ENCODE results near the gene RXRA.

The RXRA gene

DNA sequence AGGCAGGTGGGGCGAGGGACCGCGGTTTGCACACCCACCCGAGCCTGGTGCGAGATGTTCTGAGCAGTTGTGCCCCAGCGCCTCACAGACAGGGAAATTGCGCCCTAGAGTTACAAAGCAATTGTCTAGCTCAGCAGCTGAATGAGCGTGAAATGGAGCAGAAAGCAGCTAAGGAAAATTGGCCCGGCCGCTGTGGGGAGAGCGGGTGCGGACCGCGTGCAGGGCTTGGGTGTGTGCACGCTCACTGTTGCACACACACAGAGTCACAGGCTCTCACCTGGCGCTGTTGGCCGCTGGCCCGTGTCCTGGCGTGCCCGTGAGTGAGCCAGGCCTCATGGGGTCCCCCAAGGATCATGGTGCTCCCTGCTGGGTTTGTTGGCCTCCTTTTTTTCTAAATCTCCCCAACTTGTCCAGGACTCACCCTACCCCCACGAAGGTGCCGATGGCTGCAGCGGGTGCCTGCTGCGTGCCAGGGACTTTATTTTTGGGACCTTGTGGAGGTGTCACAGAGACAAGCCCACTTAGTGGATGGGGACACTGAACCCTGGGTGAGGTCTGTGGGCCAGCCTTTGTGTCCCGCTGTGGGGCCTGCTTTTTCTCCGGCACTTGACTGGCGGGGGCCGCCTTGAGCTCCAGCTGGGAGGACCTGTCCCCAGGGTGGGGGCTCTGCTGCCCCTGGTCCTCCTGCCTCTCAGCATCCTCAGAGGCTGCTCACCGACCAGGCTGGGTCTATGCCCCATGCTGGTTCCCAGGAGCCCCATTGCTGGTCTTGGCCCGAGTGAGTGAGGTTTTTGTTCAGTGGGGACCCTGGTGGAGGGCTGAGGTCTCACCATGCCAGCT, 5.2 kb downstream of the RXRA start:
- no peak for DNase-seq (ENCODE audit: low spot score)
- Histone ChIP-seq H3K4me3 (no peak overlapping the region), H3K27ac (no peak overlapping the region)
- TF ChIP-seq, protein P1, sequence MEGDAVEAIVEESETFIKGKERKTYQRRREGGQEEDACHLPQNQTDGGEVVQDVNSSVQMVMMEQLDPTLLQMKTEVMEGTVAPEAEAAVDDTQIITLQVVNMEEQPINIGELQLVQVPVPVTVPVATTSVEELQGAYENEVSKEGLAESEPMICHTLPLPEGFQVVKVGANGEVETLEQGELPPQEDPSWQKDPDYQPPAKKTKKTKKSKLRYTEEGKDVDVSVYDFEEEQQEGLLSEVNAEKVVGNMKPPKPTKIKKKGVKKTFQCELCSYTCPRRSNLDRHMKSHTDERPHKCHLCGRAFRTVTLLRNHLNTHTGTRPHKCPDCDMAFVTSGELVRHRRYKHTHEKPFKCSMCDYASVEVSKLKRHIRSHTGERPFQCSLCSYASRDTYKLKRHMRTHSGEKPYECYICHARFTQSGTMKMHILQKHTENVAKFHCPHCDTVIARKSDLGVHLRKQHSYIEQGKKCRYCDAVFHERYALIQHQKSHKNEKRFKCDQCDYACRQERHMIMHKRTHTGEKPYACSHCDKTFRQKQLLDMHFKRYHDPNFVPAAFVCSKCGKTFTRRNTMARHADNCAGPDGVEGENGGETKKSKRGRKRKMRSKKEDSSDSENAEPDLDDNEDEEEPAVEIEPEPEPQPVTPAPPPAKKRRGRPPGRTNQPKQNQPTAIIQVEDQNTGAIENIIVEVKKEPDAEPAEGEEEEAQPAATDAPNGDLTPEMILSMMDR (IDR thresholded peaks at IDR 0.05), result no peak

DNA sequence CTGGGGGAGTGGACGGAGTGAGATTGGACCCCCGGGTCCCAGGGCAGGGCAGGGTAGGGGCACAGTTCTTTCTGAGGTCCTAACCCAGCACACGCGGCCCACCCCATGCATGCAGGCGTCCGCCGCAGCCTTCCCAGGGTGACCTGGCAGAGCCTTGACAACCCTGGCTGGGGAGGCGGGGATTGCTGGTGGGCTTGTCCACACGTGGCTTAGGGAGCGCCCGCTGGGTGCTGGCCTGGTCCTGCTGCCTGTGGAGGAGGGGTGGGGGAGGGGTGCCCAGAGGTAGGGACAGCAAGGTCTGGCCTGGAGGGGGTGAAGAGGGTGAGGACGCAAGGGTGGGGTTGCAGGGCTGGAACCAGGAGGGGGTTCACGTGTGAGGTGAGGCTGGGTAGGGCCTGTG, 6.0 kb downstream of the RXRA start:
- Histone ChIP-seq H3K27ac (no peak overlapping the region), H3K4me3 (no peak overlapping the region)
- TF ChIP-seq, protein P1 (IDR thresholded peaks at IDR 0.05), result no peak
- DNase-seq (ENCODE audit: low spot score), result no peak

DNA sequence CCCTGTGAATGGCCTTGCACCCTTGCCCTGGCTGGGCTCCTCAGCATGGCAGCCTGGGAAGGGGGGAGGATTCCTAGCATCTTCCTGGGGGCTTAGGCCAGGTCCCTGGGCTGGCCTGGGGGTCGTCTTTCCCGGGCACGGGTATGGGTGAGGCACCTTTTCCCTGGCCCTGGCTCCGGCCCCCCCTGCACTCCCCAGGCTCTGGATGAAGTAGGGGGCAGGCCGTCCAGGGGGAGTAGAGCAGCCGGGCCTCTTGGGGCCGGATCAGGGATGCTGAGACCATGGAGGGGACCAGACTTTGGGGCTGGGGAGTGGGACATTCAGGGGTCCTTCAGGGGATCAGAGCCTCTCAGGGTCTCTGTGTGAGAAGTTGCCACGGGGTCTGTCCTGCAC, 6.6 kb downstream of the RXRA start:
- peak overlapping the region; percentile 23 for H3K4me3 ChIP-seq
- DNase-seq (ENCODE audit: low spot score), result no peak
- peak overlapping the region in 1 of 2 donors; percentile 9 for H3K27ac ChIP-seq
- TF ChIP-seq, protein P1 (IDR thresholded peaks at IDR 0.05), result no peak

DNA sequence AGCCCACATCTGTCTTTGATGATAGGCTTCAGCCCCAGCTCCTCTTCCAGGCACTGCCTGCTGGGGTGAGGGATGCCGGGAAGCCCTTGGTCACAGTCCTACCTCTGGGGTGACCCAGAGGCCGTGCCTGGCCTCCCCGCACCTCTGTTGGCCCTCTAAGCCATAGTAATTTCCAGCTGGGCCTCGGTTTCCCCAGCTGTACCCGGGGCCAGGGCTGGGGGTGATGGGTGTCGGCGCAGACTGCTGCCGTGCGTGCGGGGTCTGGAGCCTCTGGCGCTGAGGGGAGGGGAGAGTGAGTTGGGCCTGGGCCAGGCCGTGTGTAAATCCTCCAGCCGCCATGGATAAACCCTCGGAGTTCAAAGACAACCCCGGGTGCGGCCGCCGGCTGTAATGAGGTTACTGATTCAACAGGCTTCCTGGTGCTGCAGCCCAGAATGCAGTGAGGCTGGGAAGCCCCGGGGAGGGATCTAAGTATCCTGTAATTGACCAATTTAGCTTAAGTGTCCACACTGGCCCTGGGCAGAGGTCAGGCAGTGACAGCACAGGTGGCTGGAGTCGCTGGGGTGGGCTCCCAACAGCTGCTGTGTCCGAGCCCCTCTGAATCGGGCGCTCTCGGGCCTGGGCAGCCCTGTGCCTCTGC, 7.1 kb downstream of the RXRA start:
- H3K27ac ChIP-seq, result peak overlapping the region in 1 of 2 donors; percentile 9
- peak overlapping the region; percentile 23 for H3K4me3 ChIP-seq
- TF ChIP-seq, protein P1 (IDR thresholded peaks at IDR 0.05), result no peak
- DNase-seq (ENCODE audit: low spot score), result no peak

DNA sequence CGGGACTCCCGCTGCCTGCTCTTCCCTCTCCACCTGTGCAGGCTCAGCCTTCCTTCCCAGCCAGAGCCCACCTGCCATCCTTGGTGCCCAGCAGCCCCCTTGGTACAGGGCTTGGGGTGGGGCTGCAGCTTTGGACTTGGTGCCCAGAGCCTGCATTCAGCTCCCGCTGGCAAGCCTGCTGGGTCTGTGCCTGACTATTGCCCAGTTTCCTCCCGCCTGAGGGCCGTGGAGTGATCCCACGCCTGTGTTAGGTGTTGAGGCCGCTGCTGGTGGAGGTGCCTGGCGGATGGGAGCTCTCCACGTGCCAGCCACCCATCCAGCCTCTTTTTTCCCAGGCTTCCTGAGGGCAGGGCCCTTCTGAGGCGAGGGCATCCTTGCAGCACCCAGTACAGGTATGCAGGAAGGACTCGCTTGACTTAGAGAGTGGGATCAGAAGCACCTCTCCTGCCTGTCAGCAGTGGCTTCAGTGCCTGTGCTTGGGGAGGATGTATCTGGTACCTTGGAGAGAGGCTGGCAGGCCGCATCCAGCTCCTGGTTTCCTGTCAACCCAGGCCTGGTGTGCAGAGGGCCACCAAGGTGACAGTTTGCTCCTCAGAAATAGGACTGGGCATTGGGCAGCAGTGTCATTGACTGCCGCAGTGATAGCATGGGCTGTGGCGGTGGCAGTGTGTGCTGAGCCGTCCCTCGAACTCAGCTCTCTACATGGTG, 7.8 kb downstream of the RXRA start:
- DNase-seq (ENCODE audit: low spot score), result no peak
- TF ChIP-seq, protein P1 (IDR thresholded peaks at IDR 0.05), result no peak
- peak overlapping the region in 1 of 2 donors; percentile 9 for H3K27ac ChIP-seq
- no peak overlapping the region for H3K4me3 ChIP-seq

DNA sequence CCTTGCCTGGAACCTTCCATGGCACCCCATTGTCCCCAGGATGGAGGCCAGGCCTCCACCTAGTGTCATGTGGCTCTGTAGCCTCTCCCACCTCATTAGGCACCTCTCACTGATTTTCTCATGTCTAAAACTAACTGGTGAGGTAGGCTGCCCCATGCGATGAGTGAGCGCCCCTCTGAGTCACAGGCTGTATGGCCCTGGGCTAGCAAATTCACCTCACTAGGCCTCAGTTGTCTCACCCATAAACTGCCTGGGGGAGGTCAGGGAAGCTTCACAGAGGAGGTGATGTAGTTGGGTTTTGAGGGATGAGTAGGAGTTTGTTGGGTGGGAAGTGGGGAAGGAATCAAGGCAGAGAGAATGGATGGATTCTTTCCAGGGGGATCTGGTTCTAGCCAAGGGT, 8.8 kb downstream of the RXRA start:
- no peak for DNase-seq (ENCODE audit: low spot score)
- H3K27ac ChIP-seq, result no peak overlapping the region
- H3K4me3 ChIP-seq, result no peak overlapping the region
- TF ChIP-seq, protein P1 (IDR thresholded peaks at IDR 0.05), result no peak

Measured in coronary artery (tissue), 2 donors.